Subcutaneous abdominal adipose tissue (tissue), 5 donors: ENCODE results near the gene AKAP13.
A peak's percentile ranks its signal among the peaks of the same experiment; 100 is the strongest.

Experiments used
- H3K27ac ChIP-seq: one replicate; pipeline ENCODE4 v1.7.0; 2013; ENCODE audit warnings: low read depth, mild to moderate bottlenecking, inconsistent platforms, low read length, moderate library complexity
- H3K27me3 ChIP-seq, 5 donors: one replicate each; pipeline ENCODE4 v1.7.0; 2013; ENCODE audit warnings: low read length in 5 of 5, inconsistent platforms in 1 of 5; ENCODE audit not compliant: control insufficient read depth in 5 of 5, insufficient read depth in 4 of 5
- H3K36me3 ChIP-seq, 5 donors: one replicate each; pipeline ENCODE4 v1.7.0; 2013; ENCODE audit warnings: low read length in 5 of 5; ENCODE audit not compliant: control insufficient read depth in 5 of 5, insufficient read depth in 5 of 5
- H3K4me1 ChIP-seq, 5 donors: one replicate each; pipeline ENCODE4 v1.7.0; 2013; ENCODE audit warnings: low read length in 5 of 5, mild to moderate bottlenecking in 3 of 5, moderate library complexity in 1 of 5; ENCODE audit not compliant: control insufficient read depth in 5 of 5, insufficient read depth in 5 of 5
- H3K4me3 ChIP-seq, 5 donors: one replicate each; pipeline ENCODE4 v1.7.0; 2013; ENCODE audit warnings: low read length in 5 of 5, low read depth in 1 of 5
- H3K9ac ChIP-seq, 5 donors: one replicate each; pipeline ENCODE4 v1.7.0; 2013; ENCODE audit warnings: low read length in 5 of 5, mild to moderate bottlenecking in 4 of 5, moderate library complexity in 3 of 5
- H3K9me3 ChIP-seq, 5 donors: one replicate each; pipeline ENCODE4 v1.7.0; 2013; ENCODE audit warnings: low read length in 5 of 5; ENCODE audit not compliant: control insufficient read depth in 5 of 5
- donor health status: healthy.
- donor health status: healthy.
- donor health status: healthy.
- donor health status: healthy.
- donor health status: healthy.

AKAP13 gene

DNA sequence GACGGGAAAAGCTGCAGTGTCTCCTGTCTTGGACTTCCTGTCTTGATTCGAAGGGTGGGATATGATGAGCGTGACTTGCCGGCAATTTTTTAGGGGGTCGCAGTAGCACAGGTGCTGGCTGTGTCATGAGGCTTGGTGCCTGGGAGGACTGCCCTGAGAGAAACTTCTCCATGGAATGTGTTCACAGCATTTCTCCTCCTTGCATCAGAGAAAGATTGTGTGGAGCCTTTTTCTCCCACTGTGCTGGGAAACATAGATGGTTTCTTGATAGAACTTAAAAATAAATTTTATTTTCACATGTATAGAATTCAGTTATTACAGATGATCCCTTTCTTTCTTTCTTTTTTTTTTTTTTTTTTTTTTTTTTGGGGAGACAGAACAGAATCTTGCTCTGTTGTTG is 292.9 kb downstream of the AKAP13 start:
- H3K9me3 ChIP-seq, result no peaks in the 10 kb centered on the region
- H3K27me3 ChIP-seq, result no peaks in the 10 kb centered on the region
- peaks cover 10 to 53% (median 30%) of the 10 kb centered on the region in 5 donors for H3K36me3 ChIP-seq
- no peak overlapping the region for H3K4me3 ChIP-seq
- H3K27ac ChIP-seq, result no peak overlapping the region
- peak overlapping the region in 1 of 5 donors; percentile 16 for H3K9ac ChIP-seq
- H3K4me1 ChIP-seq, result peaks cover 2 to 27% (median 9%) of the 10 kb centered on the region in 5 donors

DNA sequence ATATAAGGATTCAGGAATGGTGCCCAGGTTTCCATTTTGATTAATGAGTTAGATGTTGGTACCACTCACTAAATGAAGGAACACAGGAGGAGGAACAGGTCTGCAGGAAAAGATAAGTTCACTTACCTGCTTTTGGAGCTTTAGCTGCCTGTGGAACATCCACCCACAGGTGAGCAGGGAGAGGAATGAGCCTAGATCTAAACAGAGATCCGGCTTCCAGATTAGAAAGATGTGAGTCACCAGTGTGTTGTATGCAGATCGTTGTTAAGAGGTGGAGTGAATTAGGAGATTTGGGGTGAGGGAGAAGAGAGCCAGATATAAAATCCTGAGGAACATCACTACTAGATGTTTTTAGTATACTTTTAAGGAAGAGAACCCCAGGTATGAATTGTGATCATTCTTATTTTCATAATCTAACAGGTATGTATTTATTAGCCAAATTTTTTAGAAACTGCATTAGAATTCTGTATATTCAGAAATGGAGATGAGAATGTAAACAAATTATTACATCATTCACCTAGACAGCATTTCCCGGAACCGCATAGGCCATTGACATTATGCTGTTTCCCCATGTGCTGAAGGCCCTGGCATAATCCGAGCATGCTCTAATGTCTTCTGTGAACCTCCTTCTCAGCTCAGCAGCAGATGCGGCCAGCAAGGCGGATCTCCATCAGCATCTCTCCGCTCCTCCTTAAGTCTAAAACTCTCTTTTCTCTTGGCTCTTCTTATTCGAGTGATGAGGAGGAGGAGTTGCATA is 296.1 kb downstream of the AKAP13 start:
- Histone ChIP-seq H3K36me3 (peaks cover 8 to 38% (median 26%) of the 10 kb centered on the region in 5 donors), H3K9me3 (no peaks in the 10 kb centered on the region), H3K27ac (no peak overlapping the region), H3K4me3 (no peak overlapping the region), H3K9ac (no peak overlapping the region), H3K27me3 (no peaks in the 10 kb centered on the region), H3K4me1 (peaks cover 0 to 19% (median 6%) of the 10 kb centered on the region in 5 donors)

DNA sequence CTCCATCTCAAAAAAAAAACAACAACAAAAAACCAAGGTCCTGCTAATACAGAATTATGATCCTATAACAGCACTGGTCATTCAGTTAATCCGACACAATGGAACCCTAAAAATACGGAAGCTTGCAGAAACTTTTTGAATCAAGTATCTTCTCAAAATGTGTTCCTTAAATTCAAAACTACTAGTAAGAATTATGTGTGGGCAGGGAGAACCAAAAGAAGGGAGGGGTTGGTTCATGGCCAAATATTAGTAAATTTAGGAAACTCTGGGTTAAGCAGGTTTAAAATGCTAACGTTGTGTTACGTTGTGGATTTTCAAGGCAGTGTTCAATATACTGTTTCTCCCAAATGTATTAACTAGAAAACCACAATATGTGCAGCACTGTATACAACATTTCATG is 298.8 kb downstream of the AKAP13 start:
- H3K4me3 ChIP-seq, result no peak overlapping the region
- H3K4me1 ChIP-seq, result no peaks in the 10 kb centered on the region
- H3K27ac ChIP-seq, result no peak overlapping the region
- no peaks in the 10 kb centered on the region for H3K27me3 ChIP-seq
- H3K9me3 ChIP-seq, result no peaks in the 10 kb centered on the region
- no peak overlapping the region for H3K9ac ChIP-seq
- peaks cover 10 to 49% (median 32%) of the 10 kb centered on the region in 5 donors for H3K36me3 ChIP-seq

DNA sequence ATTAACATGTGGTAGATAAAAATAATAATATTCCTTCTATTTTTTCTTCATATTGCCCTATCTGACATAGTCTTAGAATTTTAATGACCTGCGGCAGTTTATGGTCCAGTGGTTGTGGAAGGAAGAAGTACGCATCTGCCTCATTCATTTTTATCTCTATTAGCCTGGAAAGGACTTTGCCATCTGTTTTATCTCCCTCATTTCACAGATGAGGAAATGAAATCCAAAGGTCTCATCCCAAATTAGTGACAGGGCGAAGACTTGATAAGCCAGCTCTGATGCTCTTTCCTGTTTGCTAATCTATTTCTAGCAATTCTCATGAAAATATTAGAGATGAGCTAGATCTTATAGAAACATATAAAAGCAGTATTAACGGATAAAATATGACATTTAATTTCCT is 301.0 kb downstream of the AKAP13 start:
- H3K4me3 ChIP-seq, result no peak overlapping the region
- H3K9me3 ChIP-seq, result no peaks in the 10 kb centered on the region
- no peak overlapping the region for H3K9ac ChIP-seq
- no peak overlapping the region for H3K27ac ChIP-seq
- H3K4me1 ChIP-seq, result no peaks in the 10 kb centered on the region
- peaks cover 15 to 54% (median 43%) of the 10 kb centered on the region in 5 donors for H3K36me3 ChIP-seq
- no peaks in the 10 kb centered on the region for H3K27me3 ChIP-seq

GRCh38 chr15:85684174-85684710 is 303.8 kb downstream of the AKAP13 start:
- Histone ChIP-seq H3K4me3 (no peak overlapping the region), H3K27ac (no peak overlapping the region), H3K9me3 (no peaks in the 10 kb centered on the region), H3K9ac (no peak overlapping the region), H3K4me1 (peaks cover 3 to 9% (median 8%) of the 10 kb centered on the region in 5 donors), H3K36me3 (peaks cover 17 to 56% (median 41%) of the 10 kb centered on the region in 5 donors), H3K27me3 (no peaks in the 10 kb centered on the region)

DNA sequence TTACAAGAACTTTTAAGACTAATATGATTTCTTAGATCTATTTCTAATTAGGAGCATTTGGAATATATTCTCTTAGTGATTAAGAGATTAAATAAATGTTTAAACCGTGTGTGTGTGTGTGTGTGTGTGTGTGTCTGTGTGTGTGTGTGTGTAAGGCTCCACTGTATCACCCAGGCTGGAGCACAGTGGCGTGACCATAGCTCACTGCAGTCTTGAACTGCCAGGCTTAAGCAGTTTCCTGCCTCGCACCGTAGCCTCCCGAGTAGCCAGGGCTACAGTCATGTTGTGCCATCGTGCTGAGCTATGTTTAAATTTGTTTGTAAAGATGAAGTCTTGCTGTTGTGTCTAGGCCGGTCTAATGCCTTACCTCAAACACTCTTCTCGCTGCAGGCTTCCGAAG is 305.0 kb downstream of the AKAP13 start:
- no peaks in the 10 kb centered on the region for H3K9me3 ChIP-seq
- H3K27ac ChIP-seq, result no peak overlapping the region
- H3K9ac ChIP-seq, result no peak overlapping the region
- peaks cover 5 to 20% (median 17%) of the 10 kb centered on the region in 5 donors for H3K4me1 ChIP-seq
- H3K4me3 ChIP-seq, result no peak overlapping the region
- H3K27me3 ChIP-seq, result no peaks in the 10 kb centered on the region
- H3K36me3 ChIP-seq, result peaks cover 15 to 56% (median 41%) of the 10 kb centered on the region in 5 donors

DNA sequence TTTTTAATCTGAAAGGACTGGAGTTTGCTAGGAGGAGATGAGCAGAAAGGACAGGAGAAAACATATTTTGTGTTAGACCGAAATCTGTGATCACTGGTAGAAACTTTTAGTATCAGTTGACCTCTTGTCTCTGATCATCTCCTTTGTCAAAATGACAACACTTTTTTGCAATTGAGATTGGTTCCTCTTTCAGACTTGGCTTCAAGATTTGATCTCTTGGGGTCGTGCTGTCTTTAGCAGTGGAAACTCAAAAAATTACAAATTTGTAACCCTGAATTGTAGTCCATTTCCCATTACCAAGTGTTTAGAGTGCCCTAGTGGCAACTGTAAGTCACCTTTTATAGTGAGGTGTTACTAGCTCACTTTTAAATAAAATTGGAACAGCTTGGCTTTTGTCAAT is 306.9 kb downstream of the AKAP13 start:
- peaks cover 5 to 40% (median 34%) of the 10 kb centered on the region in 5 donors for H3K4me1 ChIP-seq
- no peaks in the 10 kb centered on the region for H3K27me3 ChIP-seq
- no peak overlapping the region for H3K4me3 ChIP-seq
- peaks cover 15 to 54% (median 47%) of the 10 kb centered on the region in 5 donors for H3K36me3 ChIP-seq
- no peak overlapping the region for H3K9ac ChIP-seq
- no peak overlapping the region for H3K27ac ChIP-seq
- H3K9me3 ChIP-seq, result no peaks in the 10 kb centered on the region

GRCh38 chr15:85688711-85689110 is 308.3 kb downstream of the AKAP13 start:
- H3K9ac ChIP-seq, result peak overlapping the region in 1 of 5 donors; percentile 77
- H3K27me3 ChIP-seq, result no peaks in the 10 kb centered on the region
- H3K9me3 ChIP-seq, result no peaks in the 10 kb centered on the region
- peaks cover 5 to 40% (median 36%) of the 10 kb centered on the region in 5 donors for H3K4me1 ChIP-seq
- H3K36me3 ChIP-seq, result peaks cover 20 to 53% (median 46%) of the 10 kb centered on the region in 5 donors
- H3K4me3 ChIP-seq, result no peak overlapping the region
- H3K27ac ChIP-seq, result peak overlapping the region; percentile 66

DNA sequence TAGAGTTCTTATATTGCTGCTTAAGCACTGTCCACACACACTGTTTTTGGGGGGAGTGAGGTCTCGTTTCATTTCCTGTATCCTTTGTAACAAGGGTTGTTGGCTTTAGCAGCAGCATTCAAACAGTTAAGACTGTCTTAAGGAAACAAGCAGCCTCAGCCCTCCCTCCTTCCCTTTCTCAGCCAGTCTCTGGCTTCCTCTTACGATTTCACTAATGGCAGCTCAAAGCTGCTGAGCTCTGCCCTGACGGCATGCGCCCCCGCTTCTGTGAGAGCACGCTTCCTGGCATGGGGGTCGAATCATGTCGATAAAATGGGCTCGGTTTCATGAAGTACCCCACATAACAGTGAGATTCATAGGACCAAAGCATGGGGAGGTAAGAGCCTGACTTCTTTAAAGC is 309.3 kb downstream of the AKAP13 start:
- H3K4me3 ChIP-seq, result peak overlapping the region; percentile 67 to 92 (median 74)
- H3K9ac ChIP-seq, result peak overlapping the region; percentile 50 to 83 (median 76)
- no peaks in the 10 kb centered on the region for H3K27me3 ChIP-seq
- H3K9me3 ChIP-seq, result no peaks in the 10 kb centered on the region
- peaks cover 5 to 40% (median 36%) of the 10 kb centered on the region in 5 donors for H3K4me1 ChIP-seq
- peaks cover 17 to 55% (median 45%) of the 10 kb centered on the region in 5 donors for H3K36me3 ChIP-seq
- peak overlapping the region; percentile 66 for H3K27ac ChIP-seq

DNA sequence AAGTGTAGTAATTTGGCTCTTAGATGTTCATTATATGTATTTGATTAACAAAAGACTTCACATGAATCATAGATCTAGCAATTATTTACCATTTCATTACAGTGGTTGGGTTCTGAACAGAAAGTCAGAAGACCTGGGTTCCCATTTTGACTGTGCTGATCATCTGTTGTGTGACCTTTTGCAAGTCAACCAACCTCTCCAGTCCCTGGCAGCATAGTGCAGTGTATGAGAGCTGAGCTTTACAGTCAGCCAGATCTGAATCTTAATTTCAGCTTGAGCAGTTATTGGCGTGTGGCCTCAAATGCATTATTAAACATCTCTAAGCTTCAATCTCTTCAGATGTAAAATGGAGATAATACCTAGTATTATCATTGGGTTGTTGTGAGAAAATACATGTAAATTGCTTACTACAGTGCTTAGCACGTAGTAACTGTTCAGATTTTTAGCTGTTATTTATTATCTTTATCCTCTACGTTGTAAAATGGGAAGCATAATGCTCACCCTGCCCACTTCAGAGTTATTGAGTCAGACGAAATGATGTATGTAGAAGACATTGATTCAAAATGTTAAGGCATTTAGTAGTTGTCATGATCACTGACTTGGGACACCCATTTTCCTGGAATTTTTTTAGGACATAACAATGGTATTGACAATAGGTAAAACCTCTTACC is 310.3 kb downstream of the AKAP13 start:
- peak overlapping the region; percentile 67 to 92 (median 74) for H3K4me3 ChIP-seq
- H3K4me1 ChIP-seq, result peaks cover 5 to 40% (median 36%) of the 10 kb centered on the region in 5 donors
- peak overlapping the region in 3 of 5 donors; percentile 76 to 83 (median 77) for H3K9ac ChIP-seq
- H3K27me3 ChIP-seq, result no peaks in the 10 kb centered on the region
- H3K36me3 ChIP-seq, result peaks cover 16 to 56% (median 46%) of the 10 kb centered on the region in 5 donors
- H3K27ac ChIP-seq, result peak overlapping the region; percentile 66
- no peaks in the 10 kb centered on the region for H3K9me3 ChIP-seq
